Measurements from ENCODE around the gene NEK6. TPM values are rescaled to one million over a fixed set of nuclear protein-coding genes. Genes with fewer than 3 reads are reported as not detected.

Gene NEK6
- total RNA-seq, 4 donors from 2014 or later, result 6.0 to 14.7 (median 9.1) TPM

- WGBS, 2 donors, result 72 to 76% methylated on average over 9 of the region's 9 CpGs
- intact Hi-C loops (cut with DNase I; ENCODE audit: low total_unique reads), result loop anchor here (10.0 kb wide), 1 partner anchor 193 kb away; no protein-coding TSS in a partner anchor
- DNase-seq (ENCODE audit: low spot score in 2 of 2), result no peak
- TF ChIP-seq CTCF (IDR thresholded peaks at IDR 0.05) (no peak), POLR2A (IDR thresholded peaks at IDR 0.05) (no peak)
- no peak overlapping the region for H3K4me3 ChIP-seq (ENCODE audit: low read depth, poor library complexity, severe bottlenecking)
Observed at GRCh38 chr9:124327491-124327890, 69.7 kb downstream of the NEK6 start.

- intact Hi-C loops (cut with DNase I; ENCODE audit: low total_unique reads), result loop anchor here (10.0 kb wide), 1 partner anchor 193 kb away; no protein-coding TSS in a partner anchor
- no peak for TF ChIP-seq CTCF (IDR thresholded peaks at IDR 0.05)
- TF ChIP-seq POLR2A (IDR thresholded peaks at IDR 0.05), result no peak
- WGBS, 2 donors, result 91 to 93% methylated on average over 12 of the region's 12 CpGs
- DNase-seq (ENCODE audit: low spot score in 2 of 2), result no peak
- H3K4me3 ChIP-seq (ENCODE audit: low read depth, poor library complexity, severe bottlenecking), result no peak overlapping the region
Observed at GRCh38 chr9:124328285-124328684, 70.5 kb downstream of the NEK6 start.

GRCh38 chr9:124329206-124329792, 71.5 kb downstream of the NEK6 start:
- WGBS, 2 donors, result 87 to 90% methylated on average over 19 of the region's 19 CpGs
- intact Hi-C loops (cut with DNase I; ENCODE audit: low total_unique reads), result loop anchor here (10.0 kb wide), 1 partner anchor 194 kb away; no protein-coding TSS in a partner anchor
- no peak for TF ChIP-seq POLR2A (IDR thresholded peaks at IDR 0.05)
- no peak for DNase-seq (ENCODE audit: low spot score in 2 of 2)
- no peak overlapping the region for H3K4me3 ChIP-seq (ENCODE audit: low read depth, poor library complexity, severe bottlenecking)

GRCh38 chr9:124330011-124330697, 72.4 kb downstream of the NEK6 start:
- 92 to 93% methylated on average over 25 to 29 of the region's 29 CpGs for WGBS, 2 donors
- no peak for DNase-seq (ENCODE audit: low spot score in 2 of 2)
- H3K4me3 ChIP-seq (ENCODE audit: low read depth, poor library complexity, severe bottlenecking), result no peak overlapping the region
- TF ChIP-seq POLR2A (IDR thresholded peaks at IDR 0.05), result no peak
- TF ChIP-seq CTCF (IDR thresholded peaks at IDR 0.05), result no peak
- intact Hi-C loops (cut with DNase I; ENCODE audit: low total_unique reads), result no loop called here

GRCh38 chr9:124331580-124331979, 73.8 kb downstream of the NEK6 start:
- no peak for DNase-seq (ENCODE audit: low spot score in 2 of 2)
- TF ChIP-seq POLR2A (IDR thresholded peaks at IDR 0.05) (no peak), CTCF (IDR thresholded peaks at IDR 0.05) (no peak)
- WGBS, 2 donors, result 85 to 88% methylated on average over 6 to 11 of the region's 11 CpGs

GRCh38 chr9:124332361-124333202, 74.8 kb downstream of the NEK6 start:
- WGBS, 2 donors, result 82 to 90% methylated on average over 26 to 27 of the region's 28 CpGs
- intact Hi-C loops (cut with DNase I; ENCODE audit: low total_unique reads), result no loop called here
- TF ChIP-seq CTCF (IDR thresholded peaks at IDR 0.05) (no peak), POLR2A (IDR thresholded peaks at IDR 0.05) (no peak)
- H3K4me3 ChIP-seq (ENCODE audit: low read depth, poor library complexity, severe bottlenecking), result no peak overlapping the region
- no peak for DNase-seq (ENCODE audit: low spot score in 2 of 2)

More at GRCh38 chr9:124331580-124331979, 73.8 kb downstream of the NEK6 start:
- intact Hi-C loops (cut with DNase I; ENCODE audit: low total_unique reads), result no loop called here
- H3K4me3 ChIP-seq (ENCODE audit: low read depth, poor library complexity, severe bottlenecking), result no peak overlapping the region

Measured in lower leg skin (tissue), 4 donors.